ENCODE data around the gene RAB7A.
A peak's percentile ranks its signal among the peaks of the same experiment; 100 is the strongest.

RAB7A gene

DNA sequence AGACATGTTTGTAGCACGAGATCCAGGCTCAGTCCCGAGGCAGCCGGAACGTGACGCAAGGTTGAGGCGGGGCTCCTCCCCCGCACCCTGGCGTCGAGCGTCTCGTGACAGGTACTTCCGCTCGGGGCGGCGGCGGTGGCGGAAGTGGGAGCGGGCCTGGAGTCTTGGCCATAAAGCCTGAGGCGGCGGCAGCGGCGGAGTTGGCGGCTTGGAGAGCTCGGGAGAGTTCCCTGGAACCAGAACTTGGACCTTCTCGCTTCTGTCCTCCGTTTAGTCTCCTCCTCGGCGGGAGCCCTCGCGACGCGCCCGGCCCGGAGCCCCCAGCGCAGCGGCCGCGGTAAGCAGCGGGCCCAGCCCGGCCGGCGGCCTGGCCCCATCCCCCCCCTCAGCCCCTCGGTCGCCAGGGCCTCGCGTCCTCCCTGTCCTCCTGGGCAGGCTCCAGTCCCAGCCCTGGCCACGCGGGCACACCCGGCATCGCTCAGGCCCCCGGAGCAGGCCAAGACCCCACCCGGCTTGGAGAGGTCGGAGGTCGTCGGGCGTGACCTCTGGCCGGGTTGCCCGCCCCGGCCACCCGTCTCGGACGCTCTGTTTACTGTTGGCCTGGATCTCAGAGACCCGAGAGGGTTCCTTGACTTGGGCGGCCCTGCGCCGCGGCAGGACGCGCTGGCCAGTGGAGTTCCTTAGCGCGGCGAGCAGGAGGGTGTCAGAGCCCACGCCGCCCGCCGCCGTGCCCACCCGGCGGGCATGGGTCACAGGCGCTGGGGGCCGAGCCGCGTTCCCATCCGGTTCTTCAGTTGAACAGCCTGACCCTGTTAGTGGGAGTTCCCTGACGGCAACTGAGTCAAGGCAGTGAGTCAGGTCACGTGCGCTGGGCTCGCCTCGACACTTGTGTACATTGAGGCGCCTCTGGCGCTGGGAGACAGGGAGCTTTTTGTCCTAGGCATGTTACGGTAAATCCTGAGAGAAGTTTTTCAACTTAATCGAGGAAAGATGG, at the start of gene RAB7A:
TSS of gene RAB7A (plus strand) at position 161 of the 994 bp plus-strand sequence. CDS start 69,185 bp downstream, outside the sequence.
- Histone ChIP-seq H3K9me3 (ENCODE audit: insufficient read depth, low read depth, low read length) (no peaks in the 10 kb centered on the region), H3K27ac (ENCODE audit: low read length) (peak within 1 kb of the TSS; percentile 16), H3K4me1 (ENCODE audit: insufficient read depth, low read length) (peaks cover 27% of the 10 kb centered on the region), H3K9ac (ENCODE audit: low read depth, low read length) (peak within 1 kb of the TSS; percentile 88), H3K4me3 (ENCODE audit: low read length) (peak within 1 kb of the TSS; percentile 99), H3K36me3 (ENCODE audit: insufficient read depth, low read depth, low read length) (no peaks in the 10 kb centered on the region), H3K27me3 (ENCODE audit: insufficient read depth, low read length) (no peaks in the 10 kb centered on the region)

DNA sequence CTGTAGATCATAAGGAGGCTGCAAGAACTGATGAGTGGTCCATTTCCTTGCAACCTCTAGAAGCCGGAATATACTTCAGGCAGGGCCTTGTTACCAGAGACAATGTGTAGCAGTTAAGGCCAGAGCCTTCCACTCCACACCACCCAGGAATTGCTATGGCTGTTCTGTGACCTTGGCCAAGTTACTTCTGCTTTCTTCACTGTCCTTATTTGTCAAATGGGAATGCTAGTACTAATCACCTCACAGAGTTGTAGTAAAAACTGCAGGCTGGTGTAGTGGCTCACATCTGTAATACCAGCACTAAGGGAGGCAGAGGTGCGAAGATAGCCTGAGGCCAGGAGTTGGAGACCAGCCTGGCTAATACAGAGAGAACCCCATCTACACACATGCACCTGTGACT, 46.6 kb upstream of the RAB7A start:
- no peak overlapping the region for H3K27ac ChIP-seq (ENCODE audit: low read length)
- no peak overlapping the region for H3K9ac ChIP-seq (ENCODE audit: low read depth, low read length)

DNA sequence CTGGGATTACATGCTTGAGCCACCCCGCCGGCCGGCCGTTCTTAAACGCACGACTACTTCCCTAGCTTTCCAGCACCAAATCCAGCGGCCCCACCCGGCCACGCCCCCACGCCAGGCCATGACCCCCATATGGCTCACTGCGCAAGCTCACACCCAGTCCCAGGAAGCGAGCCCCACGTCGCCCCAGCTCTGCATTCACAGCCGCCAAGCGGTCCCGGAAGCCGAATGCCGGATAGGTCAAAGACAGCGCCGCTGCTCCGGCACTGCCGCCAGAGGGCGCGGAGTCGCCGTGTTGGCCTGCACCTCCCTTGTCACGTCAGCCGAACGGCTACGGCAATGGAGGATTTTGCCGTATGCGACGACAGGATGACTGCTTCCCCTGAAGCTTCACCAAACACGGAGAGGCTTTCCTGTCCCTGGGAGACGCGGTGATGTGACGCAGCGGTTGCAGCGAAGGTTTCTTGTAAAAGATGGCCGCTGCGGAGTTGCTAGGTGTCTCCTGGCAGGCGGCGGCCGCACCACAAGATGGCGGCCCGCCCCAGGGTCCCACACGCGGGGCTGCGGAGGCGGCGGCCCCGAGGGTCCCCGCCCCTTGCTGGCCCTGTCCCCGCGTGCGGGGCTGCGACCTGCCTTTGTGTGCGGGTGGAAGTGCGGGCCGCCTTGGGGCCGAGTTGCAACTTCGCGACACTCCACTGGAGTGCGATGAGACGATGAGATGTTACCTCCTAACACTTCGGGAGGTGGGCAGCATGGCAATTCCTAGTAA, 45.2 kb upstream of the RAB7A start:
- peak overlapping the region; percentile 80 for H3K27ac ChIP-seq (ENCODE audit: low read length)
- peaks cover 20% of the 10 kb centered on the region for H3K27me3 ChIP-seq (ENCODE audit: insufficient read depth, low read length)
- peaks cover 9% of the 10 kb centered on the region; the same call in 1 of the 2 replicates for H3K4me1 ChIP-seq (ENCODE audit: insufficient read depth, low read length)
- H3K36me3 ChIP-seq (ENCODE audit: insufficient read depth, low read depth, low read length) = no peaks in the 10 kb centered on the region
- H3K9me3 ChIP-seq (ENCODE audit: insufficient read depth, low read depth, low read length) = no peaks in the 10 kb centered on the region
- H3K9ac ChIP-seq (ENCODE audit: low read depth, low read length) = peak overlapping the region; percentile 96
- H3K4me3 ChIP-seq (ENCODE audit: low read length) = peak overlapping the region; percentile 80

More for the DNA sequence above, 46.6 kb upstream of the RAB7A start:
- H3K27me3 ChIP-seq (ENCODE audit: insufficient read depth, low read length) = peaks cover 26% of the 10 kb centered on the region
- H3K9me3 ChIP-seq (ENCODE audit: insufficient read depth, low read depth, low read length) = no peaks in the 10 kb centered on the region
- H3K36me3 ChIP-seq (ENCODE audit: insufficient read depth, low read depth, low read length) = no peaks in the 10 kb centered on the region
- peaks cover 11% of the 10 kb centered on the region; the same call in 1 of the 2 replicates for H3K4me1 ChIP-seq (ENCODE audit: insufficient read depth, low read length)
- H3K4me3 ChIP-seq (ENCODE audit: low read length) = no peak overlapping the region

GRCh38 chr3:128681369-128681829, 44.6 kb upstream of the RAB7A start:
- Histone ChIP-seq H3K4me1 (ENCODE audit: insufficient read depth, low read length) (peaks cover 9% of the 10 kb centered on the region; the same call in 1 of the 2 replicates), H3K27me3 (ENCODE audit: insufficient read depth, low read length) (peaks cover 19% of the 10 kb centered on the region), H3K4me3 (ENCODE audit: low read length) (peak overlapping the region; percentile 80), H3K27ac (ENCODE audit: low read length) (peak overlapping the region; percentile 80), H3K36me3 (ENCODE audit: insufficient read depth, low read depth, low read length) (no peaks in the 10 kb centered on the region), H3K9me3 (ENCODE audit: insufficient read depth, low read depth, low read length) (no peaks in the 10 kb centered on the region), H3K9ac (ENCODE audit: low read depth, low read length) (peak overlapping the region; percentile 96)

- Histone ChIP-seq H3K9ac (ENCODE audit: low read depth, low read length) (no peak overlapping the region), H3K9me3 (ENCODE audit: insufficient read depth, low read depth, low read length) (no peaks in the 10 kb centered on the region), H3K27ac (ENCODE audit: low read length) (no peak overlapping the region), H3K4me3 (ENCODE audit: low read length) (no peak overlapping the region), H3K27me3 (ENCODE audit: insufficient read depth, low read length) (no peaks in the 10 kb centered on the region), H3K4me1 (ENCODE audit: insufficient read depth, low read length) (peaks cover 9% of the 10 kb centered on the region; the same call in 1 of the 2 replicates), H3K36me3 (ENCODE audit: insufficient read depth, low read depth, low read length) (no peaks in the 10 kb centered on the region)
These were observed 42.0 kb upstream of the RAB7A start for GRCh38 chr3:128683957-128684356.

DNA sequence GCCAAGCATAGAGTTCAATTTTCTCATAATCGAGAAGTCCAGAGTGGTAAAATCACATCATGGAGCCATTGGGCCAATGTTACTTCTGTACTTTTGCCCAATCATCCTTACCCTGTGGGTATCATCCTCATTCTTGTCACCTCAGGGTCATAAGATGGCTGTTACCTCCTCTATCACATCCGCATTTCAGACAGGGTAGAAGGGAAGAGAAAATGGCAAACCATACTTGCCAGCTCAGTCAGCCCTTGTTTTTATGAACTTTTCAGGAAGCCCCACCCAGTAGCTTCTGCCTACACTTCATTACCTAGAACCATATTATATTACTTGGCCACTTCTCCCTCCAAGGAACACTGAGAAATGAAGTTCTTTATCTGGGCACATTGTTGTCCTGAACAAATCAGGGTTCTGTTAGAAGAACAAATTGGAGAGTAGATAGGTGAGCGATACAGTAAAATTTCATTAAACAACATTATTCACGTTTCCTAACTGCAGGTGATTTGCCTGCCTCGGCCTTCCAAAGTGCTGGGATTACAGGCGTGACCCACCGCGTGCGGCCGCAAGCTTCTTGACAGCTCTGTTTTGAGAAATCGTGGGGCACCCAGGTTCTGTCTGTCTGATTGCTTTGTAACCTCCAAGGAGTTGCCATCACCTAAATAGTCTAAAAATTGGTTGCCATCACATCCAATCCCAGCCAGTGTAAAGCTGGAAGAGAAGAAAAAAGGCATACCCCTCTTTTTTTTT, 40.8 kb upstream of the RAB7A start:
- H3K9ac ChIP-seq (ENCODE audit: low read depth, low read length) = no peak overlapping the region
- H3K9me3 ChIP-seq (ENCODE audit: insufficient read depth, low read depth, low read length) = no peaks in the 10 kb centered on the region
- no peaks in the 10 kb centered on the region for H3K36me3 ChIP-seq (ENCODE audit: insufficient read depth, low read depth, low read length)
- no peaks in the 10 kb centered on the region for H3K27me3 ChIP-seq (ENCODE audit: insufficient read depth, low read length)
- peaks cover 9% of the 10 kb centered on the region; the same call in 1 of the 2 replicates for H3K4me1 ChIP-seq (ENCODE audit: insufficient read depth, low read length)
- no peak overlapping the region for H3K4me3 ChIP-seq (ENCODE audit: low read length)
- no peak overlapping the region for H3K27ac ChIP-seq (ENCODE audit: low read length)

- no peaks in the 10 kb centered on the region for H3K9me3 ChIP-seq (ENCODE audit: insufficient read depth, low read depth, low read length)
- no peaks in the 10 kb centered on the region for H3K27me3 ChIP-seq (ENCODE audit: insufficient read depth, low read length)
- peaks cover 6% of the 10 kb centered on the region; the same call in 1 of the 2 replicates for H3K4me1 ChIP-seq (ENCODE audit: insufficient read depth, low read length)
- H3K27ac ChIP-seq (ENCODE audit: low read length) = no peak overlapping the region
- no peak overlapping the region for H3K9ac ChIP-seq (ENCODE audit: low read depth, low read length)
- no peak overlapping the region for H3K4me3 ChIP-seq (ENCODE audit: low read length)
- H3K36me3 ChIP-seq (ENCODE audit: insufficient read depth, low read depth, low read length) = no peaks in the 10 kb centered on the region
These were observed 39.5 kb upstream of the RAB7A start for GRCh38 chr3:128686465-128686864.

- Histone ChIP-seq H3K4me1 (ENCODE audit: insufficient read depth, low read length) (no peaks in the 10 kb centered on the region), H3K4me3 (ENCODE audit: low read length) (no peak overlapping the region), H3K27me3 (ENCODE audit: insufficient read depth, low read length) (no peaks in the 10 kb centered on the region), H3K9me3 (ENCODE audit: insufficient read depth, low read depth, low read length) (no peaks in the 10 kb centered on the region), H3K9ac (ENCODE audit: low read depth, low read length) (no peak overlapping the region), H3K27ac (ENCODE audit: low read length) (no peak overlapping the region), H3K36me3 (ENCODE audit: insufficient read depth, low read depth, low read length) (no peaks in the 10 kb centered on the region)
These were observed 36.9 kb upstream of the RAB7A start for GRCh38 chr3:128689060-128689459.

GRCh38 chr3:128693696-128694095, 32.3 kb upstream of the RAB7A start:
- H3K4me3 ChIP-seq (ENCODE audit: low read length) = no peak overlapping the region

GRCh38 chr3:128697341-128697740, 28.6 kb upstream of the RAB7A start:
- Histone ChIP-seq H3K27ac (ENCODE audit: low read length) (no peak overlapping the region), H3K36me3 (ENCODE audit: insufficient read depth, low read depth, low read length) (no peaks in the 10 kb centered on the region), H3K27me3 (ENCODE audit: insufficient read depth, low read length) (peaks cover 13% of the 10 kb centered on the region; the same call in 1 of the 2 replicates), H3K4me3 (ENCODE audit: low read length) (no peak overlapping the region), H3K9me3 (ENCODE audit: insufficient read depth, low read depth, low read length) (no peaks in the 10 kb centered on the region), H3K4me1 (ENCODE audit: insufficient read depth, low read length) (no peaks in the 10 kb centered on the region), H3K9ac (ENCODE audit: low read depth, low read length) (no peak overlapping the region)

More at GRCh38 chr3:128693696-128694095, 32.3 kb upstream of the RAB7A start:
- Histone ChIP-seq H3K9ac (ENCODE audit: low read depth, low read length) (no peak overlapping the region), H3K27me3 (ENCODE audit: insufficient read depth, low read length) (peaks cover 7% of the 10 kb centered on the region; the same call in 1 of the 2 replicates), H3K27ac (ENCODE audit: low read length) (no peak overlapping the region), H3K36me3 (ENCODE audit: insufficient read depth, low read depth, low read length) (no peaks in the 10 kb centered on the region), H3K9me3 (ENCODE audit: insufficient read depth, low read depth, low read length) (no peaks in the 10 kb centered on the region), H3K4me1 (ENCODE audit: insufficient read depth, low read length) (no peaks in the 10 kb centered on the region)

All from iPS-20b (cell line).